Measurements from ENCODE around the gene TSPAN18.

Gene TSPAN18

DNA sequence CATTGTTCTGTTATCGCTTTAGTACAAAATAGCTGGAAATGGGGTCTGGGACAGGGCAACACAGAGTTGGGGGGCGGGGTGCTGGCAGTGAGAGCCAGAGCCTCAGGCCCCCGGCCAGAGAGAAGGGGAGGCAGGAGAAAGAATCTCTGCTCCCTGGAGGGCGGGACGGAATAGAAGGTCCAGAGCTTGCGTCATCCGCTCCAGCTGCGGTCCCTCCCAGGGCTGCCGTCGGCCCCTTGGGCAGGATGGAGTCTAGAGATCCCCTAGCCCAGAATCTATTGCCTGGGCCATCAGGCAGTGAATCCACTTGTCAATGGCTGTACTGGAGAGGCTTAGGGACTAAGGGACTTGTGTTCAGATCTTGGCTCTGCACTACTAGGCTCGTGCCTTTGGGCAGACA, 218.9 kb downstream of the TSPAN18 start:
- Histone ChIP-seq H3K4me1 (ENCODE audit: insufficient read depth, low read length, severe bottlenecking) (peaks cover 8% of the 10 kb centered on the region), H4K20me1 (ENCODE audit: insufficient read depth, low read length) (no peaks in the 10 kb centered on the region), H3K27ac (ENCODE audit: low read depth, low read length, poor library complexity, severe bottlenecking) (no peak overlapping the region), H3F3A (ENCODE audit: insufficient read depth, low read length) (no peaks in the 10 kb centered on the region), H3K9me3 (ENCODE audit: low read length) (no peaks in the 10 kb centered on the region), H3K36me3 (ENCODE audit: insufficient read depth, low read length) (no peaks in the 10 kb centered on the region), H3K79me2 (ENCODE audit: insufficient read depth, low read length) (no peaks in the 10 kb centered on the region), H3K4me2 (ENCODE audit: low read length) (no peak overlapping the region), H3K27me3 (ENCODE audit: insufficient read depth, low read length) (no peaks in the 10 kb centered on the region; the same call in 1 of the 2 replicates), H2AFZ (ENCODE audit: low read length) (no peak overlapping the region), H3K4me3 (ENCODE audit: low read depth, low read length, poor library complexity, severe bottlenecking) (no peak overlapping the region), H3K9me2 (ENCODE audit: low read depth, low read length) (no peaks in the 10 kb centered on the region), H3K9ac (ENCODE audit: low read length) (no peak overlapping the region)
- TF ChIP-seq, protein P1, sequence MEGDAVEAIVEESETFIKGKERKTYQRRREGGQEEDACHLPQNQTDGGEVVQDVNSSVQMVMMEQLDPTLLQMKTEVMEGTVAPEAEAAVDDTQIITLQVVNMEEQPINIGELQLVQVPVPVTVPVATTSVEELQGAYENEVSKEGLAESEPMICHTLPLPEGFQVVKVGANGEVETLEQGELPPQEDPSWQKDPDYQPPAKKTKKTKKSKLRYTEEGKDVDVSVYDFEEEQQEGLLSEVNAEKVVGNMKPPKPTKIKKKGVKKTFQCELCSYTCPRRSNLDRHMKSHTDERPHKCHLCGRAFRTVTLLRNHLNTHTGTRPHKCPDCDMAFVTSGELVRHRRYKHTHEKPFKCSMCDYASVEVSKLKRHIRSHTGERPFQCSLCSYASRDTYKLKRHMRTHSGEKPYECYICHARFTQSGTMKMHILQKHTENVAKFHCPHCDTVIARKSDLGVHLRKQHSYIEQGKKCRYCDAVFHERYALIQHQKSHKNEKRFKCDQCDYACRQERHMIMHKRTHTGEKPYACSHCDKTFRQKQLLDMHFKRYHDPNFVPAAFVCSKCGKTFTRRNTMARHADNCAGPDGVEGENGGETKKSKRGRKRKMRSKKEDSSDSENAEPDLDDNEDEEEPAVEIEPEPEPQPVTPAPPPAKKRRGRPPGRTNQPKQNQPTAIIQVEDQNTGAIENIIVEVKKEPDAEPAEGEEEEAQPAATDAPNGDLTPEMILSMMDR (IDR thresholded peaks at IDR 0.05; ENCODE audit: low read length), result no peak
- TF ChIP-seq EZH2 (IDR thresholded peaks at IDR 0.05; ENCODE audit: borderline replicate concordance, low read length), result no peak

DNA sequence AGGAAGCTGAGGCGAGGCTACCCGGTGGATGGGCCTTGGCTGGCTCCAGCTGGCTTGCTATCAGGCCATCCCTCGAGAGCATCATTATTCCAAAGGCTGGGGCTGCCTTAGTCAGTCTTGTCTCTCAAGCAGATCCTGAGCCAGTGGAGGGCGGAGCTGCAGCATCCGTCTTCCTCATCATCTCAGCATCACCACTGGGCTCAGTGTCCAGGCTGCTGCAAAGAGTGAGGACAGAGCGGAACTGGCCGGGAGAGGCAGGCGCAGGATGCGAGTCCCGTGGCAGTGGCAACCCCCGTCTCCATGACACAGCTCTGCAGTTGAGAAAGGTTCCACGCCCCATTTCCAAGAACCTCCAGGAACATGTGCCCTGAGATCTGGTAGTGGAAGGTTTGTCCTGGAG, 219.5 kb downstream of the TSPAN18 start:
- no peak overlapping the region for H2AFZ ChIP-seq (ENCODE audit: low read length)
- H3F3A ChIP-seq (ENCODE audit: insufficient read depth, low read length), result no peaks in the 10 kb centered on the region
- no peaks in the 10 kb centered on the region for H4K20me1 ChIP-seq (ENCODE audit: insufficient read depth, low read length)
- H3K9me3 ChIP-seq (ENCODE audit: low read length), result no peaks in the 10 kb centered on the region
- H3K4me1 ChIP-seq (ENCODE audit: insufficient read depth, low read length, severe bottlenecking), result peaks cover 8% of the 10 kb centered on the region
- no peak overlapping the region for H3K4me3 ChIP-seq (ENCODE audit: low read depth, low read length, poor library complexity, severe bottlenecking)
- H3K79me2 ChIP-seq (ENCODE audit: insufficient read depth, low read length), result no peaks in the 10 kb centered on the region
- no peaks in the 10 kb centered on the region for H3K9me2 ChIP-seq (ENCODE audit: low read depth, low read length)
- TF ChIP-seq, protein P1 (IDR thresholded peaks at IDR 0.05; ENCODE audit: low read length), result no peak
- TF ChIP-seq EZH2 (IDR thresholded peaks at IDR 0.05; ENCODE audit: borderline replicate concordance, low read length), result no peak
- no peak overlapping the region for H3K27ac ChIP-seq (ENCODE audit: low read depth, low read length, poor library complexity, severe bottlenecking)
- no peak overlapping the region for H3K9ac ChIP-seq (ENCODE audit: low read length)
- no peak overlapping the region for H3K4me2 ChIP-seq (ENCODE audit: low read length)
- no peaks in the 10 kb centered on the region for H3K36me3 ChIP-seq (ENCODE audit: insufficient read depth, low read length)
- no peaks in the 10 kb centered on the region; the same call in 1 of the 2 replicates for H3K27me3 ChIP-seq (ENCODE audit: insufficient read depth, low read length)

GRCh38 chr11:44947114-44947513, 220.4 kb downstream of the TSPAN18 start:
- H3K9me2 ChIP-seq (ENCODE audit: low read depth, low read length), result no peaks in the 10 kb centered on the region
- peaks cover 8% of the 10 kb centered on the region for H3K4me1 ChIP-seq (ENCODE audit: insufficient read depth, low read length, severe bottlenecking)
- peaks cover 2% of the 10 kb centered on the region; the same call in 1 of the 2 replicates for H3K27me3 ChIP-seq (ENCODE audit: insufficient read depth, low read length)
- no peak overlapping the region for H3K4me3 ChIP-seq (ENCODE audit: low read depth, low read length, poor library complexity, severe bottlenecking)
- no peak overlapping the region for H3K4me2 ChIP-seq (ENCODE audit: low read length)
- no peaks in the 10 kb centered on the region for H3K9me3 ChIP-seq (ENCODE audit: low read length)
- no peak for TF ChIP-seq EZH2 (IDR thresholded peaks at IDR 0.05; ENCODE audit: borderline replicate concordance, low read length)
- TF ChIP-seq, protein P1 (IDR thresholded peaks at IDR 0.05; ENCODE audit: low read length), result no peak
- H3K36me3 ChIP-seq (ENCODE audit: insufficient read depth, low read length), result no peaks in the 10 kb centered on the region
- H3K79me2 ChIP-seq (ENCODE audit: insufficient read depth, low read length), result no peaks in the 10 kb centered on the region
- no peak overlapping the region for H3K9ac ChIP-seq (ENCODE audit: low read length)
- no peaks in the 10 kb centered on the region for H4K20me1 ChIP-seq (ENCODE audit: insufficient read depth, low read length)
- no peaks in the 10 kb centered on the region for H3F3A ChIP-seq (ENCODE audit: insufficient read depth, low read length)
- H3K27ac ChIP-seq (ENCODE audit: low read depth, low read length, poor library complexity, severe bottlenecking), result no peak overlapping the region
- H2AFZ ChIP-seq (ENCODE audit: low read length), result no peak overlapping the region

Data from OCI-LY1 (cell line).